Measurements from ENCODE around the gene TEKT2. TPM values are rescaled to one million over a fixed set of nuclear protein-coding genes. Genes with fewer than 3 reads are reported as not detected.

Gene TEKT2
- total RNA-seq, 1 donor from 2014 or later, result not detected

GRCh38 chr1:36093226-36093625 is 9.3 kb downstream of the TEKT2 start:
- no peak for DNase-seq
- Mint-ChIP-seq H3K27me3 (no peaks in the 10 kb centered on the region), H3K4me3 (no peak overlapping the region), H3K4me1 (peaks cover 15% of the 10 kb centered on the region), H3K9me3 (no peaks in the 10 kb centered on the region), H3K27ac (no peak overlapping the region), H3K36me3 (ENCODE audit: low read depth) (peaks cover 52% of the 10 kb centered on the region)
- ChIA-PET POLR2A (no interaction called here), CTCF (no interaction called here)
- ATAC-seq (ENCODE audit: low read depth), result no peak
- TF ChIP-seq CTCF (IDR thresholded peaks at IDR 0.05), result no peak
- intact Hi-C loops (cut with micrococcal nuclease), result no loop called here

- no peak overlapping the region for H3K4me3 Mint-ChIP-seq
- H3K27me3 Mint-ChIP-seq, result no peaks in the 10 kb centered on the region
- TF ChIP-seq CTCF (IDR thresholded peaks at IDR 0.05), result no peak
- no peaks in the 10 kb centered on the region for H3K9me3 Mint-ChIP-seq
- DNase-seq (no peak), ATAC-seq (ENCODE audit: low read depth) (no peak)
- intact Hi-C loops (cut with micrococcal nuclease), result no loop called here
- peaks cover 15% of the 10 kb centered on the region for H3K4me1 Mint-ChIP-seq
- CTCF ChIA-PET, result interaction anchor here (2.1 to 2.5 kb wide), 2 partner anchors 41 to 94 kb away, joined by 7 to 8 read pairs; no protein-coding TSS in a partner anchor
- peaks cover 52% of the 10 kb centered on the region for H3K36me3 Mint-ChIP-seq (ENCODE audit: low read depth)
- POLR2A ChIA-PET, result interaction anchor here (1.4 kb wide), 1 partner anchor 192 kb away, joined by 4 read pairs; no protein-coding TSS in a partner anchor
- no peak overlapping the region for H3K27ac Mint-ChIP-seq
Observed at GRCh38 chr1:36093929-36094328, 10.0 kb downstream of the TEKT2 start.

GRCh38 chr1:36094621-36095061 is 10.7 kb downstream of the TEKT2 start:
- Mint-ChIP-seq H3K27ac (no peak overlapping the region), H3K36me3 (ENCODE audit: low read depth) (peaks cover 49% of the 10 kb centered on the region), H3K4me3 (no peak overlapping the region), H3K4me1 (peaks cover 10% of the 10 kb centered on the region), H3K27me3 (no peaks in the 10 kb centered on the region), H3K9me3 (no peaks in the 10 kb centered on the region)
- TF ChIP-seq CTCF (IDR thresholded peaks at IDR 0.05), result no peak
- POLR2A ChIA-PET, result interaction anchor here (1.4 kb wide), 1 partner anchor 191 kb away, joined by 4 read pairs; no protein-coding TSS in a partner anchor
- CTCF ChIA-PET, result interaction anchor here (2.1 to 2.5 kb wide), 2 partner anchors 40 to 94 kb away, joined by 7 to 8 read pairs; no protein-coding TSS in a partner anchor
- intact Hi-C loops (cut with micrococcal nuclease), result no loop called here
- ATAC-seq (ENCODE audit: low read depth) (no peak), DNase-seq (no peak)

GRCh38 chr1:36095760-36096405 is 12.0 kb downstream of the TEKT2 start:
- ChIA-PET CTCF (interaction anchor here (1.2 to 2.5 kb wide), 3 partner anchors 39 to 188 kb away, joined by 3 to 8 read pairs (median 7); no protein-coding TSS in a partner anchor), POLR2A (no interaction called here)
- intact Hi-C loops (cut with micrococcal nuclease), result no loop called here
- Mint-ChIP-seq H3K9me3 (no peaks in the 10 kb centered on the region), H3K36me3 (ENCODE audit: low read depth) (peaks cover 49% of the 10 kb centered on the region), H3K4me3 (no peak overlapping the region), H3K27ac (no peak overlapping the region), H3K27me3 (no peaks in the 10 kb centered on the region), H3K4me1 (peaks cover 5% of the 10 kb centered on the region)
- TF ChIP-seq CTCF (IDR thresholded peaks at IDR 0.05), result no peak
- ATAC-seq (ENCODE audit: low read depth) (no peak), DNase-seq (no peak)

GRCh38 chr1:36096500-36097432 is 12.9 kb downstream of the TEKT2 start:
- H3K4me1 Mint-ChIP-seq, result peaks cover 5% of the 10 kb centered on the region
- H3K4me3 Mint-ChIP-seq, result no peak overlapping the region
- no peak for DNase-seq
- no peak overlapping the region for H3K27ac Mint-ChIP-seq
- intact Hi-C loops (cut with micrococcal nuclease), result no loop called here
- no peak for ATAC-seq (ENCODE audit: low read depth)
- no peak for TF ChIP-seq CTCF (IDR thresholded peaks at IDR 0.05)
- peaks cover 45% of the 10 kb centered on the region for H3K36me3 Mint-ChIP-seq (ENCODE audit: low read depth)
- no peaks in the 10 kb centered on the region for H3K27me3 Mint-ChIP-seq
- ChIA-PET POLR2A (no interaction called here), CTCF (interaction anchor here (1.2 to 2.5 kb wide), 4 partner anchors 38 to 189 kb away, joined by 3 to 7 read pairs (median 4); partner anchors contain the start of gene TRAPPC3)
- no peaks in the 10 kb centered on the region for H3K9me3 Mint-ChIP-seq

Measured in activated B cell treated with CpG ODN at 0.5 μM for 24 hours (primary cell).